ENCODE measurements around the gene PTGIS. TPM values are rescaled to one million over a fixed set of nuclear protein-coding genes. Genes with fewer than 3 reads are reported as not detected.
A peak's percentile ranks its signal among the peaks of the same experiment; 100 is the strongest.

PTGIS gene
- total RNA-seq, 1 experiment from 2014 or later: 26.9 TPM

- Histone ChIP-seq H2AFZ (no peak overlapping the region), H3F3A (ENCODE audit: insufficient read depth, low read depth) (peaks cover 18% of the 10 kb centered on the region; the same call in 1 of the 2 replicates), H3K9me2 (ENCODE audit: insufficient read depth) (no peaks in the 10 kb centered on the region), H4K20me1 (ENCODE audit: insufficient read depth) (no peaks in the 10 kb centered on the region), H3K79me2 (ENCODE audit: low read depth) (no peaks in the 10 kb centered on the region), H3K4me2 (no peak overlapping the region), H3K27me3 (ENCODE audit: insufficient read depth, low read depth) (no peaks in the 10 kb centered on the region), H3K4me1 (replicated peaks; ENCODE audit: insufficient read depth) (peaks cover 29% of the 10 kb centered on the region), H3K4me3 (no peak overlapping the region), H3K36me3 (ENCODE audit: low read depth) (no peaks in the 10 kb centered on the region), H3K9me3 (ENCODE audit: insufficient read depth, low read depth) (no peaks in the 10 kb centered on the region), H3K27ac (no peak overlapping the region)
- ChIA-PET POLR2A (ENCODE audit: unreplicated experiment) (interaction anchor here (0.7 kb wide), 1 partner anchor 231 kb away, joined by 3 read pairs; no protein-coding TSS in a partner anchor), CTCF (no interaction called here)
- intact Hi-C loops (cut with micrococcal nuclease; ENCODE audit: unreplicated experiment): no loop called here
- BruUV-seq (replicated peaks): no TSS peak
- TF ChIP-seq EZH2 (IDR thresholded peaks at IDR 0.05; ENCODE audit: low read depth): no peak
- no peak for DNase-seq
Observed at GRCh38 chr20:49575551-49576060, 7.7 kb upstream of the PTGIS start.

- H3F3A ChIP-seq (ENCODE audit: insufficient read depth, low read depth): peaks cover 29% of the 10 kb centered on the region; the same call in 1 of the 2 replicates
- no peaks in the 10 kb centered on the region for H4K20me1 ChIP-seq (ENCODE audit: insufficient read depth)
- TF ChIP-seq CTCF (conservative IDR thresholded peaks at IDR 0.05) (no peak), EZH2 (IDR thresholded peaks at IDR 0.05; ENCODE audit: low read depth) (no peak)
- no peak overlapping the region for H3K4me3 ChIP-seq
- intact Hi-C loops (cut with micrococcal nuclease; ENCODE audit: unreplicated experiment): no loop called here
- ChIA-PET CTCF (no interaction called here), POLR2A (ENCODE audit: unreplicated experiment) (no interaction called here)
- no peaks in the 10 kb centered on the region for H3K36me3 ChIP-seq (ENCODE audit: low read depth)
- H3K9me3 ChIP-seq (ENCODE audit: insufficient read depth, low read depth): no peaks in the 10 kb centered on the region
- no peak overlapping the region for H2AFZ ChIP-seq
- peaks cover 12% of the 10 kb centered on the region for H3K4me1 ChIP-seq (replicated peaks; ENCODE audit: insufficient read depth)
- DNase-seq: peak in 1 of 2 experiments; percentile 61
- no peak overlapping the region for H3K27ac ChIP-seq
- no peak overlapping the region for H3K4me2 ChIP-seq
- no peaks in the 10 kb centered on the region for H3K9me2 ChIP-seq (ENCODE audit: insufficient read depth)
- no peaks in the 10 kb centered on the region for H3K79me2 ChIP-seq (ENCODE audit: low read depth)
- no TSS peak for BruUV-seq (replicated peaks)
- no peaks in the 10 kb centered on the region for H3K27me3 ChIP-seq (ENCODE audit: insufficient read depth, low read depth)
Observed at GRCh38 chr20:49573900-49574416, 6.0 kb upstream of the PTGIS start.

- H3K9me3 ChIP-seq (ENCODE audit: insufficient read depth, low read depth): no peaks in the 10 kb centered on the region
- no peak overlapping the region for H3K27ac ChIP-seq
- no peaks in the 10 kb centered on the region for H4K20me1 ChIP-seq (ENCODE audit: insufficient read depth)
- H3K4me3 ChIP-seq: no peak overlapping the region
- no peaks in the 10 kb centered on the region for H3K79me2 ChIP-seq (ENCODE audit: low read depth)
- BruUV-seq (replicated peaks): no TSS peak
- H3K9me2 ChIP-seq (ENCODE audit: insufficient read depth): no peaks in the 10 kb centered on the region
- H3K27me3 ChIP-seq (ENCODE audit: insufficient read depth, low read depth): no peaks in the 10 kb centered on the region
- no peak overlapping the region for H3K4me2 ChIP-seq
- TF ChIP-seq EZH2 (IDR thresholded peaks at IDR 0.05; ENCODE audit: low read depth) (no peak), CTCF (conservative IDR thresholded peaks at IDR 0.05) (no peak)
- intact Hi-C loops (cut with micrococcal nuclease; ENCODE audit: unreplicated experiment): no loop called here
- H3K4me1 ChIP-seq (replicated peaks; ENCODE audit: insufficient read depth): peaks cover 10% of the 10 kb centered on the region
- H2AFZ ChIP-seq: no peak overlapping the region
- H3K36me3 ChIP-seq (ENCODE audit: low read depth): no peaks in the 10 kb centered on the region
- POLR2A ChIA-PET (ENCODE audit: unreplicated experiment): no interaction called here
- H3F3A ChIP-seq (ENCODE audit: insufficient read depth, low read depth): peaks cover 33% of the 10 kb centered on the region; the same call in 1 of the 2 replicates
- DNase-seq: no peak
- CTCF ChIA-PET: no interaction called here
Observed at GRCh38 chr20:49572857-49573256, 4.9 kb upstream of the PTGIS start.

GRCh38 chr20:49571553-49571835, 3.6 kb upstream of the PTGIS start:
- Histone ChIP-seq H3K27ac (no peak overlapping the region), H3K9me3 (ENCODE audit: insufficient read depth, low read depth) (no peaks in the 10 kb centered on the region), H3K27me3 (ENCODE audit: insufficient read depth, low read depth) (no peaks in the 10 kb centered on the region), H2AFZ (no peak overlapping the region), H3K79me2 (ENCODE audit: low read depth) (peaks cover 13% of the 10 kb centered on the region), H3K4me2 (no peak overlapping the region), H3K9me2 (ENCODE audit: insufficient read depth) (no peaks in the 10 kb centered on the region), H4K20me1 (ENCODE audit: insufficient read depth) (no peaks in the 10 kb centered on the region), H3K36me3 (ENCODE audit: low read depth) (no peaks in the 10 kb centered on the region), H3K4me3 (no peak overlapping the region), H3F3A (ENCODE audit: insufficient read depth, low read depth) (peaks cover 38% of the 10 kb centered on the region; the same call in 1 of the 2 replicates), H3K4me1 (replicated peaks; ENCODE audit: insufficient read depth) (peaks cover 12% of the 10 kb centered on the region)
- BruUV-seq (replicated peaks): no TSS peak
- ChIA-PET POLR2A (ENCODE audit: unreplicated experiment) (no interaction called here), CTCF (no interaction called here)
- intact Hi-C loops (cut with micrococcal nuclease; ENCODE audit: unreplicated experiment): no loop called here
- TF ChIP-seq EZH2 (IDR thresholded peaks at IDR 0.05; ENCODE audit: low read depth) (no peak), CTCF (conservative IDR thresholded peaks at IDR 0.05) (no peak)
- DNase-seq: no peak

All from PC-9 (cell line).